Measurements from ENCODE around the gene HSPB6.

Gene HSPB6

DNA sequence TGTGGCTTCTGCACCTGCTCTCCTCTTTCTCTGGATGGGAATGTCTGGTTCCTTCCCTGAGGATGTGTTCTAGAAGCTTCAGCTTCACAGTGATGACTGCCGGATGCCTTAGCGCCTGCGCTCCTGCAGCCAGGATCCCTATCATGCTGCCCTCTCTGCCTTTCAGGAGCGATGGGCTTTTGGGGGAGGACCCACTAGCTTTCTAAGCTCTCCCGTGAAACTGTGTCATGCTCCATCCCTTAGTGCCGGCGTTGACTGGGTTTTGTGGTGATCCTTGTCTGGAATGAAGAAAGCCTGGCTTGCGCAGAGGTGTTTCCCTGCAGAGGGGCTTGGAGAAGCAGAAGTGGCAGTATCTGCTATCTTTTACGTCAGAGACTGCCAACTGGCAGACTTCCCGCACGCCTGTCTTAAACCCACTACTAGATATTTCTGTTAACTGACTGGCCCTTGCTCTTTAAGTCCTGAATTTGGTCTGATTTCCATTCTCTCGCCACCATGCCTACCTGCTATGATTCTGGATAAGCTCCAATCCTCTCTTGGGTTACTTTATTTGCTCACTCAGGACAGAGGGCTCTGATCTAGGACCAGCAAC is 42.8 kb downstream of the HSPB6 start:
- DNase-seq: no peak

DNA sequence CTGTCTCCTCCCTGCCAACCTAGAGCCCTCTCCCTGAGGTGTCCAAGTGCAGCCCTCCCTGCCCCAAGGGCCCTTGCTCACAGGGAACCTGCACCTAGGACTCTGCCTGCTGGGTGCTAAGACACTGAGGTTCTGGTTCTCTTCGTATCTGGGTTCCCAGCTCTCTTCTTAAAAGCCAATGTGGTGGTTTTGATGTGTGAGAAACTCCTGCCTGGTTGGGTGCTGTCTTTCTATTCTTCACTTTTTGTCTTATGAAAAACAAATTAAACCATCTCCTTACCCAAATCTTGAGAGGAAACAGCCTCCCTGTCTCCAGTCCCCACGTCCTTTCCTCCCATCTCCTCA is 43.4 kb downstream of the HSPB6 start:
- DNase-seq: no peak

DNA sequence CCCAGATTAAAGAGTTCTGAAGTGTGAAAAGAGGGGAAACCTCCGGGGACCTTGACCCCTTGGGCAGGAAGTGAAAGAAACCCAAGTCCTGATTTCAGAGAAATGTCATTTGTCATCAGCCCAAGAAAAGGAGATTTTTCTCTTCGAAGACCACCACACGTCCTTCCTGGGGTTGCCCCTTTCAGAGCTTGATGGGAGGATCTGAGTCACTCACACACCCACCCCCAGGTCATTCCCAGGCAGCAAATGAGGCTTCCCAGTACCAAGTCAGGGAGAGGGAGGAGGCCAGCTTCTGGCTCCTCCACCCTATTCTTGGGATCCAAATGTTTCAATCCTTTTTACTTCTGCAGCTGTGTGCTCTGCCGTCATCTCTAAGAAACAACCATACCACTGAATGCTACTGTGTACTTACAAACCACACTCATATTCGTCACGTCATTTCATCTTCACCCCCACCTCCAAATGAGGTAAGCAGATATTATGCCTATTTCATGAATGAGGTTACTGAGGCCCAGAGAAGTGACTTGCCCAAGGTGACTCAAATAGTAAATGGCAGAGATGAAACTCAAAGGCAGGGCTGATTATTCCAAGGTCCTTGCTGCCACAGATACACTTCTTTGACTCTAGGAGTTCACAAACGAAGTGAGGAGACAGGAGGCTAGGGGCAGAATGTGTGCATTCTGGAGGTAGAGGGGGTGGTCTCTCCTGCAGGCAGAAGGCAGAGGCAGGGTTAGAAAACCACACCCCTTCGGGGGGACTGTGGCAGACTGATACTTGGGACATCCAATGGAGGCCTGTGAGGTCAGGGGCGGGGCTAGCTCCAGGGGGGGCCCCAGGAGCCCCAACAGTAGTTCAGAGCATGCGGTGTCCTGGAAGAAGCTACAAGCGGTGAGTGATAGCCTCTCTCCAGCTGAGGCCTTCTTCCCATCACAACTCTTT is 44.0 kb downstream of the HSPB6 start:
- peak; percentile 77 for DNase-seq

DNA sequence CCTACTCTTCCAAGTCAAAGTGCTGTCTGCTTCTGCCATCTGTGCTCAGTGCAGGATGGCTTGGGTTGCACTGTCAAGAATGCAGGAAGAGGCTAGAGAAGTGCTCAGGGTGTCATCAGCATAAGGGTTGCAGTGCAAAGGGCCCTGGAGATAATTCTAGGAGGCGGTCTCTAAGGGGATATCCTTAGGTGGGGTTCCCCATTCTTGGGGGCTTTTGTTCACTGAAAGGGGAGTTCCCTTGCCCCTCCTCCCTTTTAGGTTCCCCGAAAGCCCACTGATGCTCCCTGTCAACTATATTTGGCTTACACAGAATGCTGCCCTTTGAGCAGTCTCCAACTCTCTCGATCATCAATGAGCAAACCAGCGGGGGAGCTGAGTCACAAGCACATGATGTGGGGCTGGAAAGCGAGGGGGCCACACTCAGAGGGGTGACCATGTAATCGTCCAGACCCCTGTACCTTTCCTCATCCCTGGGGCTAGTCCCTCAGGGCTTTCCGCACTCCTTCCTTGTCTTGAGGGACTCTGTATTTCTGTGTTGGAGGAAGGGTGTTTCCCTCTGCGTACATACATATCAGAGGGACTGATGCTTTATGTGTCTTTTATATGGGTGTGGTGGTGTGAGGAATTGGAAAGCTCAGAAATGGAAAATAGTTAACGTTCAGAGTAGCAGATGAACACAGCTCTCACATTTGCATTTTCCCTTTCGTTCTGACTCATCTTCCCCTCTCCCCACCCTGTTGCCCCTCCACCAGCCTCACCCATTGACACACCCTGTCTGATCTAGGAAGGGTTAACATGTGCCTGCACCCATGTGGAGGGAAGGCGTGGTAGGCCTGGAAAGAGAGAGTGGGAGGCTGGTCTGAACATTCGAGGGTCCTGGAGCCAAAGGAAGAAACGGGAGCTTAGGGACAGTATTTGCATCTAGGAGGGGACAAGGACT is 45.8 kb downstream of the HSPB6 start:
- DNase-seq: peak; percentile 50

DNA sequence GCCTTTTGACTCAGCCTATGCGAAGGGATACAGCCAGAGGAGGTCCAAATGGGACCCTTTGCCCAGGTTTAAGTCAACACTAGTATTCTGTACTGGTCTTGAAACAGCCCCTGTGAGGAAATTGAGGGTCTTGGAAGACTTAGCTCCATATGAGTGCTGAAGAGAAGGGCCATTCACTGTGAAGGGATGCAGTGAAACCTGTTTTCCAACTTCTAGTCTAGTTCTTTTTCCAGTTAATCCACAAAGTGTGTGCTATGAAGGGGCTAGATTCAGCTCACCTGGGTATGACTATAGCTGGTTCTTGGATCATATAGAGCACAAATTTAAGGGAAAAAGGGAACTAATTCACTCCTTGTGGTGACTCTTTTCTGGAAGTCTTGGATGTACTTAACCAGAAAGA is 48.4 kb downstream of the HSPB6 start:
- DNase-seq: no peak
